NCI-H128 (cell line): ENCODE data around the gene EMX1.

Experiments used
- DNase-seq: peaks from one replicate; lab custom pipeline; 2025; ENCODE audit not compliant: unreplicated experiment; lab: John Stamatoyannopoulos, UW

Gene EMX1

GRCh38 chr2:72956936-72957335 lies 39.6 kb downstream of the EMX1 start:
- DNase-seq, result no peak

GRCh38 chr2:72958542-72959385 lies 41.4 kb downstream of the EMX1 start:
- DNase-seq, result no peak

- DNase-seq, result no peak
Observed at GRCh38 chr2:72959554-72959953, 42.2 kb downstream of the EMX1 start.

GRCh38 chr2:72959995-72960981 lies 43.0 kb downstream of the EMX1 start:
- DNase-seq, result no peak

DNA sequence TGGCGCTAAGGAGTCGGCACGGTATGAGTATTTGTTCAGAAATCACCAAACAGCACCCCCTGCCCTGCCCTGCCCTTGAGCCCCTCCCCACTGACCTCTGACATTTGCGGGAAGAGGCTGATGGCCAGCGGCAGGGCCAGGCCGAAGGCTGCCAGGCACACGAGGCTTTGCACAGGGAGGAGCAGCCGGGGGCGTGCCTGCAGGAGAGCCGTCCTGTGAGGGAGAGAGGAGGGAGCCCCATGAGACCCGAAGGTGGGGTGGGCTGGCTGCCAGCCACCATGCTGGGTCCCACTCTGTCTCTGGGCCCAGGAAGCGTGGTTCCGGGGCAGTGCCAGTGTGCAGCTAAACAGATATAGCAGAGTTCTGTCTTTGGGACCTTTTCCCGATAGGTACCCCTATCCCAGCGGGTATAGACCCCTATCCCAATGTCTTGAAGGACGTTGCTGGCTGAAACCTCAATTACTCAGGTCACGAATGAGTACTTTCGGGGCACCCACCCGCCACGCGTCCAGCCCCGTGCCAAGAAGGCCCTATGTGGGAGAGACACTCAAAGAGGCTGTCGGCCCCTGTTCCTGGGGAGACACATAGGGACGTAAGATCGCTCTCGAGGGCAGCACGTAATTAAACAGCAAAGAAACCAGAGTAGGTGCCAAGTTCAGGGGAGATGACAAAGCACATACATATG lies 43.9 kb downstream of the EMX1 start:
- no peak for DNase-seq

- no peak for DNase-seq
Observed at GRCh38 chr2:72961853-72962468, 44.6 kb downstream of the EMX1 start.

DNA sequence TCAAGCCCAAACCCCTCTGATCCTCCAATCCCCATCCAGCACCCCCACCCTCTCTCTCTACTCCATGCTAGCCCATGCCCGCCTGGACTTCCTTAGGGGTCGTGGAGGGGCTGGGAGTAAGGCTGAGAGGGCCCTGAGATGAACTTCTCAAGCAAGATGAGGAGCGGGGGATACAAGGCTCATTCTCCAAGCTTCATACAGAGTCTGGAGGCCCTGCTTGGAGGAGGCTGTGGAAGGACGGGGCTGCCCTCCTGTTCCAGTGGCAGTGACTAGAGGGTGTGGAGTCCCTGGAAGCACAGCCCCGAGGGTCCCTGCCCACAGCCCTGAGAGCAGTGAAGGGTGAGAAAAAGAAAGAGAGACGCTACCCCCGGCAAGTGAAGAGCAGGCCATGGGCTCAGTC lies 45.6 kb downstream of the EMX1 start:
- DNase-seq, result no peak

- no peak for DNase-seq
Observed at GRCh38 chr2:72963423-72964145, 46.3 kb downstream of the EMX1 start.

GRCh38 chr2:72964146-72964525 lies 46.8 kb downstream of the EMX1 start:
- no peak for DNase-seq

- DNase-seq, result no peak
Observed at GRCh38 chr2:72965016-72965415, 47.7 kb downstream of the EMX1 start.

GRCh38 chr2:72965770-72966450 lies 48.6 kb downstream of the EMX1 start:
- DNase-seq, result no peak

DNA sequence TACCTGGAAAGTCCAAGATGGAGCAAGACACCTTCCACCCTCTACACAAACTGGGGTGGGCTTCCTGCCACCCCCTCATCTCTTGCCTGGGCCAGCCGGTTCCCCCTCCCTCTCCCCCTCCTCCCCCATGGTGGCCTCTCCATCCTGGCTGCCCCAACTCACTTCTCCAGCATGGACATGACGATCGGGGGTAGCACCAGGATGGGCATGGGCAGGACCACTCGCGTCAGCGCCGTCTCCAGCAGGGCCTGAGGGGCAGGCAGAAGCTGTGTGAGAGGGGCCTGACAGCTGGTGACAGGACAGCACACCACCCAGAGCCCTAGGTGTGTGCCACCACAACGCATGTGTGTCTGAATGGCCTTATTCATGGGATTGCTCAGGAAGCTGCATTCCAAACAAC lies 51.0 kb downstream of the EMX1 start:
- no peak for DNase-seq

- DNase-seq, result no peak
Observed at GRCh38 chr2:72969706-72970105, 52.4 kb downstream of the EMX1 start.

DNA sequence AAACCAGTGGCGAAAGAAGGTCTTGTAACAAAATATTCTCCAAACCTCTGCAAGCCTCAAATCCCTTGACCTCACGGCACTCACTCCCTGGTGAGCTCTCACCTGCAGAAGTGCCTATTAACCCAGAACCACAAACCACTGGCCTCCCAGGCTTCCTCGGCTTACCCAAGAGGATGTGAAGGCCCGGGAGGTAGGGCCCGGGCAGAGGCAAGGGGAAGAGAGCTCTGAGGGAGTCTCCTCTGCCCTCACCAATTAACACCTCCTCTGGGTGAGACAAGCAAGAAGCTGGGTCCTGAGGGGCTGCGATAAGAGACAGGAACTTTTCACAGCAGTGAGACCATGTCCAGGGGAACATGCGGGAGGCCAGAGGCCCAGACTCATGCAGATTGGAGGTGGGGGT lies 53.7 kb downstream of the EMX1 start:
- no peak for DNase-seq

GRCh38 chr2:72972352-72973136 lies 55.2 kb downstream of the EMX1 start:
- DNase-seq, result no peak

GRCh38 chr2:72973137-72973535 lies 55.8 kb downstream of the EMX1 start:
- DNase-seq, result no peak

- DNase-seq, result peak; percentile 29
Observed at GRCh38 chr2:72973566-72974435, 56.5 kb downstream of the EMX1 start.

GRCh38 chr2:72974436-72974754 lies 57.1 kb downstream of the EMX1 start:
- no peak for DNase-seq
